ENCODE results near the gene NOL8. TPM values are rescaled to one million over a fixed set of nuclear protein-coding genes. Genes with fewer than 3 reads are reported as not detected.

Gene NOL8
- total RNA-seq, 6 experiments from 2014 or later, result 24.3 to 33.5 (median 27.7) TPM

GRCh38 chr9:92325991-92326500, 896 bp upstream of the NOL8 start:
- no peak for DNase-seq
- Mint-ChIP-seq H3K36me3 (ENCODE audit: low read depth) (no peaks in the 10 kb centered on the region; the same call in 1 of the 2 replicates), H3K27ac (peak overlapping the region; percentile 99), H3K4me1 (ENCODE audit: low read depth) (peaks cover 28% of the 10 kb centered on the region), H3K27me3 (ENCODE audit: insufficient read depth) (no peaks in the 10 kb centered on the region), H3K4me3 (peak overlapping the region; percentile 95), H3K9me3 (no peaks in the 10 kb centered on the region)
- no peak for TF ChIP-seq CTCF (IDR thresholded peaks at IDR 0.05)

- Mint-ChIP-seq H3K27me3 (ENCODE audit: insufficient read depth) (no peaks in the 10 kb centered on the region), H3K4me1 (ENCODE audit: low read depth) (peaks cover 28% of the 10 kb centered on the region), H3K36me3 (ENCODE audit: low read depth) (peaks cover 4% of the 10 kb centered on the region), H3K9me3 (no peaks in the 10 kb centered on the region), H3K27ac (peak overlapping the region; percentile 99), H3K4me3 (peak overlapping the region; percentile 95)
- no peak for TF ChIP-seq CTCF (IDR thresholded peaks at IDR 0.05)
- peak; percentile 4 for DNase-seq
Observed at GRCh38 chr9:92324889-92325268, 271 bp downstream of the NOL8 start.

- Mint-ChIP-seq H3K4me3 (peak overlapping the region; percentile 95), H3K9me3 (no peaks in the 10 kb centered on the region), H3K27ac (peak overlapping the region; percentile 99), H3K36me3 (ENCODE audit: low read depth) (peaks cover 5% of the 10 kb centered on the region), H3K4me1 (ENCODE audit: low read depth) (peaks cover 28% of the 10 kb centered on the region), H3K27me3 (ENCODE audit: insufficient read depth) (no peaks in the 10 kb centered on the region)
- no peak for TF ChIP-seq CTCF (IDR thresholded peaks at IDR 0.05)
- no peak for DNase-seq
Observed at GRCh38 chr9:92324431-92324830, 719 bp downstream of the NOL8 start.

DNA sequence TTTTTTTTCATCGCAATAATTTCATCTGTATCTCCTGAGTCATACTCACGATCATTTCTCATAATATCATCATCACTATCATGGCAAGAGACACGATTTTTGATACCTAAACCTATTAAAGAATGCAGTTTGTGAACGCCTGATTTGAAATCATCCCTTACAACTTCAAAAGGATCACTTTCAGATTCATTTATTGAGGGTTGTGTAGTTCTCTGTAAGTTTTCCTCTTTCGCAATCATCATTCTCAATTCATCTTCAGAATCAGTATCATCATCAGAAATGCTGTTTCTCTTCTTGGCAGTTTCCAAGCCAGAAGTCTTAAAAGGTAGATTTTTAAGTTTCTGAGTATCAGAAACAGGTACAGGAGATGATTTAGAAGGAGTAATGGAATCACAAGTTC, 9.7 kb downstream of the NOL8 start:
- Mint-ChIP-seq H3K4me3 (no peak overlapping the region), H3K36me3 (ENCODE audit: low read depth) (peaks cover 45% of the 10 kb centered on the region), H3K9me3 (no peaks in the 10 kb centered on the region), H3K4me1 (ENCODE audit: low read depth) (peaks cover 25% of the 10 kb centered on the region), H3K27ac (no peak overlapping the region), H3K27me3 (ENCODE audit: insufficient read depth) (no peaks in the 10 kb centered on the region)
- TF ChIP-seq CTCF (IDR thresholded peaks at IDR 0.05), result no peak
- no peak for DNase-seq

- no peak for TF ChIP-seq CTCF (IDR thresholded peaks at IDR 0.05)
- H3K4me1 Mint-ChIP-seq (ENCODE audit: low read depth), result peaks cover 25% of the 10 kb centered on the region
- H3K27ac Mint-ChIP-seq, result peak overlapping the region; percentile 55
- no peak overlapping the region for H3K4me3 Mint-ChIP-seq
- no peaks in the 10 kb centered on the region for H3K9me3 Mint-ChIP-seq
- DNase-seq, result no peak
- H3K36me3 Mint-ChIP-seq (ENCODE audit: low read depth), result peaks cover 37% of the 10 kb centered on the region
- no peaks in the 10 kb centered on the region for H3K27me3 Mint-ChIP-seq (ENCODE audit: insufficient read depth)
Observed at GRCh38 chr9:92313624-92314012, 11.5 kb downstream of the NOL8 start.

Data from HFFc6 (cell line).